ENCODE data around the gene NALCN.
A peak's percentile ranks its signal among the peaks of the same experiment; 100 is the strongest.

The NALCN gene

DNA sequence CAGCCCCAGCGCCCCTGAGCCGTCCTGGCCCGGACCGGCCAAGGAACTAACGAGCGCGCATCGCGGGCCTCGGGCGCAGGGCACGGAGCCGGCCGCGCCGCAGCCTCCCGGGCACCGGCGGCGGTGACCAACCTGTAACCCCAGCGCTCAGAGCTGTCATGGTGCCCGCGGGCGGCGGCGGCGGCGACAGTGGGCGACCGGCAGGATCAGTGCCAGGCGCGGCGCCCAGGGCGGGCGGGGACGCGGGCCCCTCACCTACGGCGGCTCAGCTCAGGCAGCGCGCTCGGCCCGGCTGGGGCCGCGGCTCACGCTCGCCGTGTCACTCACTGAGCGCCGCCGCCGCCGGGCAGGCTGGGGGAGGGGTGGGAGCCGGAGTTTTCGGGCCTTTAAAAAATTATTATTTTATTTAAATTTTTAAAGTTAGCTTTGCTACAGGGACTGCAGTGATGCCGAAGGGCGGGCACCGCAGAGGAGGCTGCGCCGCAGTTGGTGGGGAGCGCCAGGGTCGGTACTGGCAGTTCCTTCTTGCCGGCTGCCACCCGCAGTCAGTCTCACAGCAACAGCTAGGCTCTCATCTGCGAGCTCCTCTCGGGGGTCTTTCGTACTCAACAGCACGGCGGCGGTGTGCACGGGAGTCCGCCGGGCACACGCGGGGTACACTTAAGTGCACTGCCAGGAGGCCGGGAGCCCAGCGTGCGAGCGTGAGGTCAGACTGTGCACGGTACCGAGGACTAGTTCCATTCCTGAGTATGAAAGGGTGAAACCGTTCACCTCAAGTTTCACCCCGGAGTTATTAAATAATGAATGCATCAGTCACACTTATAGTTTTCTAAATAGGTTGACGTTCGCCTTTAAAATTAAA, at the start of gene NALCN:
TSS of gene NALCN (minus strand) at position 328 of the 862 bp plus-strand sequence. CDS start 17,382 bp downstream, outside the sequence.
- no peak for DNase-seq

GRCh38 chr13:101465877-101466276, 49.6 kb upstream of the NALCN start:
- DNase-seq: no peak

GRCh38 chr13:101457176-101457575, 40.9 kb upstream of the NALCN start:
- no peak for DNase-seq

- no peak for DNase-seq
Observed at GRCh38 chr13:101455863-101456262, 39.6 kb upstream of the NALCN start.

GRCh38 chr13:101454767-101455166, 38.5 kb upstream of the NALCN start:
- no peak for DNase-seq

DNA sequence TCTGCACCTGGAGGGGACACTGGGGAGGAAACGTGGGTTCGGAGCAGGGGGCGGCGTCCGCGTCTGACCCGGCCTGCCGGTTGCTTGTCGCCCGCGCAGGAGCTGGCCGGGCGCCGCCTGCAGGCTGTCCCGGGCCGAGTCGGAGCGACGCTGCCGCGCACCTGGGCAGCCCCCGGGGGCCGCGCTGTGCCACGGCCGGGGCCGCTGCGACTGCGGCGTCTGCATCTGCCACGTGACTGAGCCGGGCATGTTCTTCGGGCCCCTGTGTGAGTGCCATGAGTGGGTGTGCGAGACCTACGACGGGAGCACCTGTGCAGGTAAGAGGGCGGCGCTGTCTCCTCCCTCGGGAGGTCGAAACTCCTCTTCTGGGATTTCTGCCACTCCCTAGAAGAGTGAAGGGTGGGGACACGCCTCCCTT, 37.5 kb upstream of the NALCN start:
- no peak for DNase-seq

DNA sequence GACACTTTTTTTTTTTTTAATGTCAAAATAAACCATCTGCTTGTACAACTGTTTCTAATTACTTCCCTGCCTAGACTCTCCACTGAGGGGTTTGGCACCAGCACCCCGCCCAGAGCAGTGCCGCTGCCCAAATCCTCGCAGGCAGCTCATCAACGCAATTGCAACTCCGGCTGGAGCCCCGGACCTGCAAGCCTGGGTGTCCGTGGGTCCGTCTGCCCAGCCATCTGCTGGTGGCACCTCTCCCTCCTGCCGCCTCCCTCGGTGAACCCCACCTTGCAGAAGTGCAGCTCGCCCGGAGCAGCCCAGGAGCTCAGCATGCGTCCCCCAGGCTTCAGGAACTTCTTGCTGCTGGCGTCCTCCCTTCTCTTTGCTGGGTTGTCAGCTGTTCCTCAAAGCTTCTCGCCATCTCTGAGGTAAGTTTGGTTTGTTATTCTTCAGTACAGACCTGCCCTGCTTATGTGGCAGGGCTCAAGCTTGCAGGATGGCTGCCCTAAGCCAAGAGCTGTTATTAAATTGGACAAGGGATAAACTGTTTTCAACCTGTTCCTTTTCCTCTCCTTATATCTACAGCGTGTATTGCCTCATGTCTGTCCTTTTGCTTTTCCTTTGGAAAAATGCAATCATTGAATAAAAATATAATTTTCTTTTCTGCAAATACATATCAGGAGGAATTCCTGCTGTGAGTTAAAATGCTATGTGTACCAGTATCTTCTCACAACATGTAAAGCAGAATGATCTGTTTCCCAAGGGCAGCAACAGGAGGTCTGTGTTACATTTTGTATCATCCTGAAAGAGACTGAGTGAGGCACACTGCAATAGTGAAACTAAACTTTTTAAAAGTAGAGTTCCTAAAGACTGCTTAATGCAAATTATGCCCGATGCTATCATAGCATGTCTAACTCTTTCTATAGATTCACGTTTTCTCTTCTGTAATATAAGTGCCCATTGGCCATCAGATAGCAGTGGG, 36.5 kb upstream of the NALCN start, which contains the start of gene ITGBL1:
TSS of gene ITGBL1 (plus strand) at position 157 of the 967 bp plus-strand sequence. CDS start at position 316, 159 bp downstream.
- no peak for DNase-seq

DNA sequence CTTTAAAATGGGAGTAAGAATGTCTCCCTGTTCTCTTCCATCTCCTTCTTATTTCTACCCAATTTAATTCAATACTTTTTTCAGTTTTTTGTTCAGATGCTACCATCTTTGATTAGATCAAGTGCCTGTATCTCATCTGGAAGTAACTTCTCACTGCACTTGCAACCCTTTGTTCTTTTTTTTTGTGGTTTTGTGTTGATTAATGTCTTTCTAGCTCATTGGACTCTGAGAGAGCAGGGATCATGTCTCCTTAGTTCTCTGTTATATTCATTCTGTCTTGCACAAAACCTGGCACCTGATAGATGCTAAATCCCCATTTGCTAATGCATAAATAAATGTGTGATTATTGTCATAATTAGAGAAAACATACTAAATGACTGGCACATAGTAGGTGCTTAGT, 35.3 kb upstream of the NALCN start:
- no peak for DNase-seq

DNA sequence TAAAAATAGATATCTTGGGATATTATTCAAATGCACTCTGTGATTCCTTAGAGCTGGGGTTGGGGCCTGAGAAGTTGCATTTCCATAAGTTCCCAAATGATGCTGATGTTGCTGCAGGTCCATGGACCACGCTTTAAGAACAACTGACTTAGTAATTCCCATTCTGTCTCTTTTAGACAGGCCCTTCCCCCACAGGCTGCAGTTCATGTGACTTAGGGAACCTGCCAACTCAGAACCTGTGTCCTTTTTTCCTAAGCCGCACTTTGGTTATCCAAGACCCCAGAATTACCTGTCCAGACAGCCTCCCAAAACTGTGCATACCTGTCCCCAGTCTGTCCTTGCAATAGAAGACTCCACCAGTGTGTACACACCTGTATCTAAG, 34.4 kb upstream of the NALCN start:
- DNase-seq: no peak

GRCh38 chr13:101449790-101450748, 33.8 kb upstream of the NALCN start:
- DNase-seq: no peak

GRCh38 chr13:101447852-101448251, 31.5 kb upstream of the NALCN start:
- DNase-seq: no peak

DNA sequence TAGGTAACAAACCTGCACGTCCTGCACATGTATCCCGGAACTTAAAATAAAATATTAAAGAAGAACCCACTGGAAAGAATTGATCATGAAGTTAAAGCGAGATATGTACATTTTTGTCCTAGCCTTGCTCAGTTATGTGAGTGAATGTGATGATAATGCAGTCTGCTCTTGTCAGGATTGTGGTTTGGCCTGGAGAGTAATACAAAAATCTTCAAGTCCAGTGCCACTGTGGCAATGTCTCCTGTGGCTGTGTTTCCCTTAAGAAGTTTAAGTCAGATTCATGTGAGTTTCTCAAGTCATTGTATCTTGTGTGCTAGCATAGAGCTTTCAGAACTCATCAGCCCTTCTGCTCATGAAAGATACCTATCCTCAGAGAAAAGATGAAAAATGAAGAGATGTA, 18.2 kb upstream of the NALCN start:
- no peak for DNase-seq

GRCh38 chr13:101433895-101434294, 17.6 kb upstream of the NALCN start:
- no peak for DNase-seq

- no peak for DNase-seq
Observed at GRCh38 chr13:101429733-101430132, 13.4 kb upstream of the NALCN start.

- DNase-seq: no peak
Observed at GRCh38 chr13:101425623-101426022, 9.3 kb upstream of the NALCN start.

DNA sequence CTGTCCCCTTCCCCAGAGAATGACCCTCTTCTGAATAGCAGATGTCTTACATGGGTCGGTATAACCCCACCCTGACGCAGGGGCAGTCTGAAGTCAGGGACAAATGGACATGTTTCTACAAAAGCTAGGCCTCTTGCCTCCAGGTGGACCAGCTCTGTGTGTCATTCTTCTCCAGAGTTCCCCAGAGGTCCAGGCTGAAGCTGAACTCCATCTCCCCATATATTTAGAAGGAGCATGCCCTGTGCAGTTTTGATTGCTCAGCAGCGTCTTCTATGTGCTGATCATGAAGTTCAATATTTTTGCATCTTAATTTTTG, 8.8 kb upstream of the NALCN start:
- DNase-seq: no peak

DNA sequence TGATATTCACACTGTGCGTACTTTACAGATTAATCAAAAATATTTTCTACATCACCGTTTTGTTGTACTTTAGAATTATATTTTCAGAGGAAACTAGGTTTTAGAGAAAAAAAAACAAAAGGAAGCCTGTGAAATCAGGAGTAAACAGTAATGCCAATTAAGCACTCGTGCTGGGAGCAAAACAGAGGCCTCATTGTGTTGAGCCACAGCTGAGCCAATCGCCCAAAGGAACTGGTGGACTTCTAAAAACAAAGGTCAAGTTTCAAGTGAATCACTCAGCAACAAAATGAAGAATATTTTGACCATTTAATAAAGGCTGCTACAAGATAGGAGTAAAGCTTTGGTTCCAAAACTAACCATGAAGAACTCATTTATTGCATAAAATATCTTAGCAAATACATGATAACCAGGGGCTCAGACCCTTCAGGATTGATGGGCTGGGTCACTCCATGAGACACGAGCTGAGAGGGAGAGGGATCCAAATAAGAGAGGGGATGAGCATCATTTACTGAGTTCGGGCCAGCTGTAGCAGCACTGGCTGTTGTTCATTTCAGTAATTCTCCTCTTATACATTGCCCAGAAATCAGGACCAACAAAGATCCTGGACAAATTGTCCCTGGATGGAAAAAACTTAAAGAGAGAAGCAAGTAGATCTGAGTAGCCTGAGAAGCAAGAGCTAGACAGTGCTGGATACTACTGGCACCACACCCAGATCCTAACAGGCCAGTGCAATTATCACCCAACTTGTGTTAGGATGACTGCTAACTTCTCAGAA, 8.3 kb upstream of the NALCN start:
- no peak for DNase-seq

- no peak for DNase-seq
Observed at GRCh38 chr13:101423872-101424271, 7.6 kb upstream of the NALCN start.

DNA sequence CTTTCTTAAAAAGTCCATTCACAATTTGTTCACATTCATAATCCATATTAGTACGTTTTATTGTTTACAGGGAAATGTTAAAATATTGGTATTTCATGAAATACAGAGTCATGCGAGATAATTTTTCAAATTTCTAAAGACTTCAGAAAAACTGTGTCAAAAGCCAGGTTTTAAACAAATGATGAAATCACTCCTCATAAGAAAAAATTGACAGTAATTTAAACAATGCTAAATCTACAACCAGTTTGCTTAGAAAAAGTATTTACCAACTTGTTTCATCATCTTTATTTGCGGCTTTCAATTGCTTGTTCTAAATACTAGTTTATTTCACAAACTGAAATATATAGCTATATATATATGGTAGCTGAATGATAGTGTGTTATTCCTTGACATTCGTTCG, 1.2 kb upstream of the NALCN start:
- DNase-seq: no peak

- DNase-seq: peak; percentile 3
Observed at GRCh38 chr13:101417043-101417406, 717 bp upstream of the NALCN start.

- DNase-seq: no peak
Observed at GRCh38 chr13:101415358-101416174, 742 bp downstream of the NALCN start.
